ENCODE data around the gene LRP2.

LRP2 gene

DNA sequence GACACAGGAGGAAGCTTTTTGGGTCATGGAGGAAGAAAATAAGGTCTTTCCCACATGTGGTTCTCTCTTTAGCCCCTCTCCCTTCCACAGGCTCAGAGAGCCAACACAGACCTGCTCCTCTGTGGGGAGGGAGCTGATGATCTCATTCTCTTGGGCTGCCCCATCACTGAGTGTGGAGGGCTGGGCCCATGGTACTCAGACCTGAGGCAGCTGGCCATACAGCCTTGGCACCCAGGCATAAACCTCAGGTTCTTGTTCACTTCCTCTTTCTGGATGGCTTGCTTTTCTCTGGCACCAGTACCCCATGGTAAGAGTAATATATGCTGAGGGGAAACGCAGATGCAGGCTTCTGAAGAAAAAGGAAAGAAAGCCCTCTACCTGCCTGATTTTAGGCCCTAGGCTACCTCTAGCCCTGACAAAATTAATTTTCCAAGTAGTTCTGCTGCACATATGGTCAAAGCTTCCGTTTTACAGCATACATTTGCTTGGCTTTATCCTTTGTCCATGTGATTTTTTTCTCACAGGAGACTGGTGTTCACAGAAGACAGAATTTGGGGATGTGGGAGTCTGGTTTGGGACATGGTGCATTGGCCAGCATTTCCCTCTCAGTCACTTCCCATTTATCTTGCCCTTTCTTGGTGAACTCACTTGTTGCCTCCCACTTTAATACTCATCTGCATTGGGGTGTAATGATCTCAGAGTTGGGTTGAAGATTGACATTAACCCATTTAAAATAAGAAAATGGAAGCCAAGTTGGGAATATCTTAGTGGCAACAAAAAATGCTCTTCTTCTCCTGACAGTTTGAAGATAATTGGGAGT, 281.9 kb downstream of the LRP2 start:
- TF ChIP-seq ZNF549 (tag by site-specific recombination; IDR thresholded peaks at IDR 0.05): peak; percentile 71; the same call in 1 of the 2 replicates
- no peak for TF ChIP-seq ZSCAN23 (tag by site-specific recombination; IDR thresholded peaks at IDR 0.05)
- no peak for TF ChIP-seq ZNF114 (tag by site-specific recombination; IDR thresholded peaks at IDR 0.05)
- H3K36me3 ChIP-seq (ENCODE audit: control insufficient read depth in 2 of 2, insufficient read depth in 1 of 2, low read length in 2 of 2): no peaks in the 10 kb centered on the region
- ChIA-PET POLR2A (no interaction called here), CTCF (interaction anchor here (0.5 kb wide), 1 partner anchor 1021 kb away, joined by 3 read pairs; no protein-coding TSS in a partner anchor)
- no peaks in the 10 kb centered on the region for H3K9me3 ChIP-seq (ENCODE audit: control insufficient read depth, insufficient read depth, low read depth, low read length)
- no peak overlapping the region for H3K4me3 ChIP-seq (ENCODE audit: low read depth, low read length)
- no peak overlapping the region for H3K27ac ChIP-seq (ENCODE audit: extremely low read depth, low read depth, low read length)
- no peaks in the 10 kb centered on the region for H3K4me1 ChIP-seq (ENCODE audit: control insufficient read depth, insufficient read depth, low read length)

DNA sequence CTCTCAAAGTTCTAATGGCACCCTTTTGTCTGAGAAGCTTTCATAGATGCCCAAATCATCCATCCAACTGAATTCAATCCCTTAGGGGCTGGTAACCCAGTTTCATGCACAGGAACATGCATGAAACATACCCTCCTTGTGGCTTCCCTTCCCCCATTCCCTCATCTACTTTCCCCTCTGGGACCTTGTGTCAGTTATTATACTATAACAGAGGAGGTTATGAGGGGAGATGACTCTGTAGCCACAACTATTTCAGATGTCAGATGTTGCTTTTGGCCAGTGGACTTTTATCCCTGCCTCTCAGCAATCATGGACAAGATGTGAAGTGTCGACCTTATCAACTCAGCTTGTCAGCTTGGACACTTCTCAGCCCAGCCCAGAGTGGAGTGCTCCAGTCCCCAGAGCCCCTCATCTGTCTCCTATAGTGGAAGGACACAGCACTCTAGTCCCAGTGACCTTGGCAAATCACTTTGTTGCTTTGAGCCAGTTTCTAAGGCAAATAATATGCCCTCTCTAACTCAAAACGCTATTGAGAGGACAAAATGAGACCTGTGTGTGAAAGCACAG, 284.6 kb downstream of the LRP2 start:
- Histone ChIP-seq H3K36me3 (ENCODE audit: control insufficient read depth in 2 of 2, insufficient read depth in 1 of 2, low read length in 2 of 2) (no peaks in the 10 kb centered on the region), H3K4me1 (ENCODE audit: control insufficient read depth, insufficient read depth, low read length) (no peaks in the 10 kb centered on the region), H3K27ac (ENCODE audit: extremely low read depth, low read depth, low read length) (no peak overlapping the region), H3K4me3 (ENCODE audit: low read depth, low read length) (no peak overlapping the region), H3K9me3 (ENCODE audit: control insufficient read depth, insufficient read depth, low read depth, low read length) (no peaks in the 10 kb centered on the region)
- ChIA-PET CTCF (no interaction called here), POLR2A (no interaction called here)
- TF ChIP-seq RBAK (tag by site-specific recombination; IDR thresholded peaks at IDR 0.05): no peak
- no peak for TF ChIP-seq ZNF112 (tag by site-specific recombination; IDR thresholded peaks at IDR 0.05)
- TF ChIP-seq KLF7 (tag by site-specific recombination; IDR thresholded peaks at IDR 0.05; ENCODE audit: borderline replicate concordance): no peak

Data from HEK293 (cell line).